Measurements from ENCODE around the gene CFAP77.

CFAP77 gene

DNA sequence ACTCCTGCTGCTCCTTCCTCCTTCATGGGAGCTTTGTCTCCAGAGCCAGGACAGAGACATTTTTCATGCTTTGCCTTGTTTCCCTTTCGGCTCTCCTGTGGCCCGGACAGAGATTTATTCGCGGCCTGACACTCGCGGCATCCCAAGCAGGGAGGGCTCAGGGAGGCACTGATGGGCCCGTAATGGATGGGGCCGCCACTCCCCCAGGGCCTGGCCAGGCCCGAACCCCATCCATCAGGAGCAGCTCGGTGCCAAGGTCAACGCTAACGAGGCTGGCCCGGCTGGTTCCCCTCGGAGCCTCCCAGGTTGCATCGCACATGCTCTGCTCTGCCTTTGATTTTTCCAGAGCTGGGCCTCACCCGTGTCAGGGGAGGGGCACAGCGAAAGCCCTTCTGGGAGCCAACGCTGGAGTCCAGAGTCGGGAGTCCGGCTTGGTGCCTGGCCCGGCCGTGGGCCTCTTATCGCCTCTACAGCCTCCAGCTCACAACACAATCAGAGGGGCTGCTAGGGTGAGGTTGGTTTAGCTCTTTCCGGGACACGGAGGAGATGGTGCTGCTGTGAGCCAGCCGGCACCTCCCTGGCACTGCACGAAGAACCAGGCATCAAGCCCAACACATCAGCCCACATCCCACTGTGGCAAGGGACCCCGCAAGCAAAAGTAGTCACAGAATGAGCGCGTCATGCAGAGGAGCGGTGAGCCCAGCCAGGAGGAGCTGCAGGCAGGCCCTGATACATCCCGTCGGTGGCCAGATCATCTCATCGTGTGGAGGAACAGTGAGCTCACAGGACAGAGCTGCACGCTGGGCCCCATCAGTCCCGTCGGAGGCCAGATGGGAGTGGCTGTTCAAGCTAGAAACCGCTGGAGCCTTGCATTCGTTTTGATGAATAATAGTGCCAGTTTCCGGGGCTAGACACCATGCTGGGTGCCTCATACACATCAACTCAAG is 100.2 kb downstream of the CFAP77 start:
- DNase-seq (ENCODE audit: extremely low read depth, low read depth): no peak
- TF ChIP-seq, protein P1, sequence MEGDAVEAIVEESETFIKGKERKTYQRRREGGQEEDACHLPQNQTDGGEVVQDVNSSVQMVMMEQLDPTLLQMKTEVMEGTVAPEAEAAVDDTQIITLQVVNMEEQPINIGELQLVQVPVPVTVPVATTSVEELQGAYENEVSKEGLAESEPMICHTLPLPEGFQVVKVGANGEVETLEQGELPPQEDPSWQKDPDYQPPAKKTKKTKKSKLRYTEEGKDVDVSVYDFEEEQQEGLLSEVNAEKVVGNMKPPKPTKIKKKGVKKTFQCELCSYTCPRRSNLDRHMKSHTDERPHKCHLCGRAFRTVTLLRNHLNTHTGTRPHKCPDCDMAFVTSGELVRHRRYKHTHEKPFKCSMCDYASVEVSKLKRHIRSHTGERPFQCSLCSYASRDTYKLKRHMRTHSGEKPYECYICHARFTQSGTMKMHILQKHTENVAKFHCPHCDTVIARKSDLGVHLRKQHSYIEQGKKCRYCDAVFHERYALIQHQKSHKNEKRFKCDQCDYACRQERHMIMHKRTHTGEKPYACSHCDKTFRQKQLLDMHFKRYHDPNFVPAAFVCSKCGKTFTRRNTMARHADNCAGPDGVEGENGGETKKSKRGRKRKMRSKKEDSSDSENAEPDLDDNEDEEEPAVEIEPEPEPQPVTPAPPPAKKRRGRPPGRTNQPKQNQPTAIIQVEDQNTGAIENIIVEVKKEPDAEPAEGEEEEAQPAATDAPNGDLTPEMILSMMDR (IDR thresholded peaks at IDR 0.05; ENCODE audit: low read depth, low read length): no peak

DNA sequence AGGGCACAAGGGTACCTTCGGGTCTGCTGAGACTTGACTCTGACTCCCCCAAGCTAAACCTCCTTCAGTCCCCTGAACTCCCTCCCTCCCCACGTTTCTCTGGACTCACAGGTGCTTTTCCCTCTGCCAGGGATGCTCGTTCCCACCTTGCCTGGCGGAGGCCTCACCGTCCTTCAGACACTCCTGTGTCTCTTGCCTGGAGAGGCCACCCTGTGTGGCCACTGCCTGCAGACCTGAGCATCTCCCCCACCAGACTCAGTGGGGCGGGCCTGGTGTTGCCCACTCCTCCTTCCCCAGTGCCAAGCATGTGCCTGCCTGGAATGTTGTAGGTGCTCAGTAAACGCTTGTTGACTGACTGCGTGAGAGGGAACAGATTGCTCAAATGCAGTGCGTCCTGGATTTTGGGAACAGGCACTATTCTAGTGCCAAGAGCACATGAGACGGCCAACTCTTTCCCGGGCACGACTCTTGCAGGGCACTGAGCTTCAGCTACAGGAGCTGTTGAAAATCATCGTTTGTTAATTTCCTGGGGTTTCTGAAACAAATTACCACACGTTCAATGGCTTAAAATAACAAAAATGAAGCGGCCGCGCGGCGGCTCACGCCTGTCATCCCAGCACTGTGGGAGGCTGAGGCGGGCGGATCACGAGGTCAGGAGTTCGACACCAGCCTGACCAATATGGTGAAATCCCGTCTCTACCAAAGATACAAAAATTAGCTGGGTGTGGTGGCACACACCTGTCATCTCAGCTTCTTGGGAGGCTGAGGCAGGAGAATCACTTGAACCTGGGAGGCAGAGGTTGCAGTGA is 101.4 kb downstream of the CFAP77 start:
- no peak for DNase-seq (ENCODE audit: extremely low read depth, low read depth)
- TF ChIP-seq, protein P1 (IDR thresholded peaks at IDR 0.05; ENCODE audit: low read depth, low read length): no peak

DNA sequence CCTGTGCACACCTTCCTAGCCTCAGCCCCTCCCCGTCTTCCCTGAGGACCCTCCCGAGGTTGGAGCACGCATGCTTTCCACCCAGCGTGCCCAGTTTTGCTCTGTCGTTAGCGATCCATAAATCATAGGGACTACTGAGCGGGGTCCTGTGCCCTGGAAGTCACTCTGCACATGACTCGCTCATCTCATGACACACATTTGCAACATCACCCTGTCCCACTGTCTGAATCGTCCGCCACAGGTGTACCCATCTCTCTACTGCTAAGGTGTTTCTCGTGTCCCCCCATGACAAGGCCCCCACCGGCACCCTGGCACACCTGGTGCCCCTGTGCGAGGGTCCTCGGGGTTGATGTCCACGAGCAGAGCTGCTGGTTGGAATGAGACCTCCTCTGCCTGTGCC is 103.4 kb downstream of the CFAP77 start:
- no peak for DNase-seq (ENCODE audit: extremely low read depth, low read depth)
- TF ChIP-seq, protein P1 (IDR thresholded peaks at IDR 0.05; ENCODE audit: low read depth, low read length): no peak

DNA sequence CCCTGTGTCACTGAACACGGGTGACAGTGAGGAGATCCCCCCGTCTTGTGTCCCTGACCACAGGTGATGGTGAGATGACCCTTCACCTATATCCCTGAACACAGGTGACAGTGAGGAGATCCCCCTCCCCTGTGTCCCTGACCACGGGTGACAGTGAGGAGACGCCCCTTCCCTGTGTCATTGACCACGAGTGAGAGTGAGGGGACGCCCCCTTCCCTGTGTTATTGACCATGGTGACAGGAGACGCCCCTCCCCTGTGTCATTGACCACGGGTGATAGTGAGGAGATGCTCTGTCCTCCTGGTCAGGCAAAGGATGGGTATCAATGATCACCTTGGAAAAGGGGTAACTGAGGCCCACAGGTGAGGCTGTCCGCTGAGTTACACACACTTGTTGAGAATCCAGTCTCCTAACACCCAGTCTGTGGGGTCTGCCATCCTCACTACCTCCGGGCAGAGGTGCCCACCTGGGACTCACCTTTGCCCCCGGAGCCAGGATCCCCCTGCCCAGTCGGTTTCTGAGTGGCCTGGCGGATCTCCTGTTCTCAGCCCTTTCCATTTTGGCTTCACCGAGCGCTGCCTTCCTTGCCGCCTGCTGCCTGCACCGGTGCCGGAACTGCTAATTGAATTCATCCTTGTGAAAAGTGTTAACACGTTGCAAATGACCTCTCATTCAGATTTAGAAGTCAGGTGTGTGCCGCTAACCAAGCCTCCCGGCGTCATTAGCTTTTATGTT is 104.2 kb downstream of the CFAP77 start:
- TF ChIP-seq, protein P1 (IDR thresholded peaks at IDR 0.05; ENCODE audit: low read depth, low read length): no peak
- DNase-seq (ENCODE audit: extremely low read depth, low read depth): no peak

DNA sequence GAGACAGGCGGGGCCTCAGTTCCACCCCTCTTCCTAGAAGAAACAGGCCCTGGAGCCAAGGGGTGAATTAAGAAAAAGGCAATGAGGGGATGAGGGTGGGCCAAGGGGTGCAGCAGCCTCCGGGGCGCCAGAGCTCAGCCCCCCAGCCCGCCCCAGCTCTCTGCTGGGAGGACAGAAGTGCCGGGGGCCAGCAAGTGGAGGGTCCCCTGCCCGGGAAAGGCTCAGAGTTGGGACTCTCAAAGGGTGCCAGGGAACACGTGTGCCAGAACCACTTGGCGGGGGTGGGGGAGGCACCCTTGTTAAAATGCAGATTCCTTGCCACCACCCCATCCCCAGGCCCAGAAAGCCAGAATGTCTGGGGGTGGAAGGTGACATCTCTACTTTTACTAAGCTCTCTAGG is 104.8 kb downstream of the CFAP77 start:
- TF ChIP-seq, protein P1 (IDR thresholded peaks at IDR 0.05; ENCODE audit: low read depth, low read length): no peak
- no peak for DNase-seq (ENCODE audit: extremely low read depth, low read depth)

DNA sequence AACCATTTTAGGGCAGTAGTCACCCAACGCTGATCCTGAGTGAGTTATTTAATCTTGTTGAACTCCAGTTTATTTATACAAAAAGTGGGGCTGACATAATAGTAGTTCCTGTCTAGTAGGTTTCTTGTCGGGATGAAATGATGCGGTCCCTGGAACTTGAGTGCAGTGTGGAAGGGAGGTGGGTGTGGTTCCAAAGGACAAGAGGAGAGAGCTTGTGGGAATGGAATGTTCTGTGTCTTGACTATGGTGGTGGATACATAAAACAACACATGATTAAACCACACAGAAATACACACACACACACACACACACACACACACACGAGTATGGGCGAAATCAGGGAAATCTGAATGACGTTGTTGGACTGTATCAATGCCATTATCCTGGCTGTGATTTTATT is 106.3 kb downstream of the CFAP77 start:
- no peak for DNase-seq (ENCODE audit: extremely low read depth, low read depth)
- TF ChIP-seq, protein P1 (IDR thresholded peaks at IDR 0.05; ENCODE audit: low read depth, low read length): no peak
